ENCODE measurements around the gene CGB2.

The CGB2 gene

DNA sequence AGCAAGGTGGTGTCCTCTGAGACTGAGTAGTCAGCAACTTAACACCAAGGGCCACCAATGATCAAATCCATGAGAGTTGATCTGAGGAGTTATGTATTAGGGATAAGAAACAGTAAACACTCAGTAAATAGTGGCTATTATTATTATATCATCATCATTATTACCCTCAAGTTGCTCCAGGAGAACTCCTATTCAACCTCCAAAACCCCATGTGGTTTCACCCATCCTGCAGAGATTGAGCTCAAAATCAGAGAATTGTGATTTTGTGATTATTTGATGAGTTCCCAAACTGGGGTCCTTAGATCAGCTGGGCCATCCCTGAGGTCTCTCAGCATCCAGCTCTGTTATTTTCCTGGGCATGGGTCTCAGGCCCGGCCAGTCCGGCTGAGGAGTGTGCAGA is 29.3 kb downstream of the CGB2 start:
- no peak for TF ChIP-seq TCF12 (IDR thresholded peaks at IDR 0.05; ENCODE audit: low read depth)
- no peak for TF ChIP-seq EGR1 (IDR thresholded peaks at IDR 0.05)
- TF ChIP-seq, protein P1, sequence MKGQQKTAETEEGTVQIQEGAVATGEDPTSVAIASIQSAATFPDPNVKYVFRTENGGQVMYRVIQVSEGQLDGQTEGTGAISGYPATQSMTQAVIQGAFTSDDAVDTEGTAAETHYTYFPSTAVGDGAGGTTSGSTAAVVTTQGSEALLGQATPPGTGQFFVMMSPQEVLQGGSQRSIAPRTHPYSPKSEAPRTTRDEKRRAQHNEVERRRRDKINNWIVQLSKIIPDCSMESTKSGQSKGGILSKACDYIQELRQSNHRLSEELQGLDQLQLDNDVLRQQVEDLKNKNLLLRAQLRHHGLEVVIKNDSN (IDR thresholded peaks at IDR 0.05): no peak
- TF ChIP-seq MAX (IDR thresholded peaks at IDR 0.05): no peak

DNA sequence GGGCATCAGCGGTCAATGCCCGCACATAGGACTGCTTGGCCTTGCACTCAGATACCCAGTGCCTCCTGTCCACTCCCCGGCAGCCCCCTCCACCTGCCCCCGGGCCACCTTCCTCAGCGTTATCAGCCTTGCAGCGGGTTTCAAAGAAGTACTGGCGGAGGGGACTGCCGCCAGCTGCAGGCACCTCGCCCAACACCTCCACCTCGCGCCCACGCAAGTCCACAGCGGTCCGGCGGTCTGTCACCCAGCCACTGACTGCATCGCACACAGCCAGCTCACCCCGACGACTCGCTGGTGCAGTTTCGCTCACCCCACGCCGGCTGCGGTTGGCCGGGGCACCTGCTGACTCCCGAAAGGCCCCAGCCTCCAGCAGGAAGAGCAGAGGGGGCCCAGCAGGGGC is 29.8 kb downstream of the CGB2 start:
- TF ChIP-seq CREB1 (IDR thresholded peaks at IDR 0.05; ENCODE audit: low read depth) (no peak), FOXM1 (IDR thresholded peaks at IDR 0.05; ENCODE audit: borderline replicate concordance, low read depth) (no peak), TEAD4 (IDR thresholded peaks at IDR 0.05) (no peak), TAF1 (IDR thresholded peaks at IDR 0.05; ENCODE audit: low read depth) (no peak)

DNA sequence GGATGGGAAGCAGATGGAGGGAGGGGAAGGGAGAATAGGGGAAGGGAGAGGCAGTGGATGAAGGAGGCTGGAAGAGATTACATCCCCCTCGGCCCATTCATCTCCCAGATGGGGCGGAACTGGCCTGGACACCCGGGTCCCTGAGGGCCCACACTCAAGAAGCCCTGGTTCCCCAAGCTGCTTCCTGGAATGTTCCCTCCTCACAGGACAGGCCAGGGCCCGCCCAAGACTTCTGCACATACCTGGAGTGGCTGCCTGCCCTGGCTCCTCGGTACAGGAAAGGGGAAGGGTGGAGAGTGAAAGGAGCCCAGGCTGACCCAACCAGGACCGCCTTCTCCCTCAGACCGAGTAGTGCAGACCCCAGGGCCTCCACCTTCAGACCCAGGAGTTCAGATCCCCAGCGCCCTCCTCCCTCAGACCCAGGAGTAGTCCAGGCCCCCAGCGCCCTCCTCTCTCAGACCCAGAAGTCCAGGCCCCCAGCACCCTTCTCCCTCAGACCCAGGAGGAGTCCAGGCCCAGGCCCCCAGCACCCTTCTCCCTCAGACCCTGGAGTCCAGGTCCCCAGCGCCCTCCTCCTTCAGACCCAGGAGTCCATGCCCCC is 32.4 kb downstream of the CGB2 start:
- TF ChIP-seq YY1 (IDR thresholded peaks at IDR 0.05; ENCODE audit: low read depth): no peak
- no peak for TF ChIP-seq FOXM1 (IDR thresholded peaks at IDR 0.05; ENCODE audit: borderline replicate concordance, low read depth)
- no peak for TF ChIP-seq ZBTB7A (IDR thresholded peaks at IDR 0.05; ENCODE audit: low read depth)
- TF ChIP-seq, protein P2, sequence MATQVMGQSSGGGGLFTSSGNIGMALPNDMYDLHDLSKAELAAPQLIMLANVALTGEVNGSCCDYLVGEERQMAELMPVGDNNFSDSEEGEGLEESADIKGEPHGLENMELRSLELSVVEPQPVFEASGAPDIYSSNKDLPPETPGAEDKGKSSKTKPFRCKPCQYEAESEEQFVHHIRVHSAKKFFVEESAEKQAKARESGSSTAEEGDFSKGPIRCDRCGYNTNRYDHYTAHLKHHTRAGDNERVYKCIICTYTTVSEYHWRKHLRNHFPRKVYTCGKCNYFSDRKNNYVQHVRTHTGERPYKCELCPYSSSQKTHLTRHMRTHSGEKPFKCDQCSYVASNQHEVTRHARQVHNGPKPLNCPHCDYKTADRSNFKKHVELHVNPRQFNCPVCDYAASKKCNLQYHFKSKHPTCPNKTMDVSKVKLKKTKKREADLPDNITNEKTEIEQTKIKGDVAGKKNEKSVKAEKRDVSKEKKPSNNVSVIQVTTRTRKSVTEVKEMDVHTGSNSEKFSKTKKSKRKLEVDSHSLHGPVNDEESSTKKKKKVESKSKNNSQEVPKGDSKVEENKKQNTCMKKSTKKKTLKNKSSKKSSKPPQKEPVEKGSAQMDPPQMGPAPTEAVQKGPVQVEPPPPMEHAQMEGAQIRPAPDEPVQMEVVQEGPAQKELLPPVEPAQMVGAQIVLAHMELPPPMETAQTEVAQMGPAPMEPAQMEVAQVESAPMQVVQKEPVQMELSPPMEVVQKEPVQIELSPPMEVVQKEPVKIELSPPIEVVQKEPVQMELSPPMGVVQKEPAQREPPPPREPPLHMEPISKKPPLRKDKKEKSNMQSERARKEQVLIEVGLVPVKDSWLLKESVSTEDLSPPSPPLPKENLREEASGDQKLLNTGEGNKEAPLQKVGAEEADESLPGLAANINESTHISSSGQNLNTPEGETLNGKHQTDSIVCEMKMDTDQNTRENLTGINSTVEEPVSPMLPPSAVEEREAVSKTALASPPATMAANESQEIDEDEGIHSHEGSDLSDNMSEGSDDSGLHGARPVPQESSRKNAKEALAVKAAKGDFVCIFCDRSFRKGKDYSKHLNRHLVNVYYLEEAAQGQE (IDR thresholded peaks at IDR 0.05; ENCODE audit: low read depth): no peak
- TF ChIP-seq EP300 (IDR thresholded peaks at IDR 0.05; ENCODE audit: borderline replicate concordance): no peak
- no peak for TF ChIP-seq EGR1 (IDR thresholded peaks at IDR 0.05)
- no peak for TF ChIP-seq CREB1 (IDR thresholded peaks at IDR 0.05; ENCODE audit: low read depth)
- TF ChIP-seq TAF1 (IDR thresholded peaks at IDR 0.05; ENCODE audit: low read depth): no peak
- TF ChIP-seq MAX (IDR thresholded peaks at IDR 0.05): no peak
- TF ChIP-seq RAD21 (IDR thresholded peaks at IDR 0.05; ENCODE audit: low read depth): no peak
- TF ChIP-seq TCF12 (IDR thresholded peaks at IDR 0.05; ENCODE audit: low read depth): no peak
- TF ChIP-seq, protein P1 (IDR thresholded peaks at IDR 0.05): no peak
- no peak for TF ChIP-seq NFIC (IDR thresholded peaks at IDR 0.05)
- no peak for TF ChIP-seq TEAD4 (IDR thresholded peaks at IDR 0.05)
- TF ChIP-seq CEBPB (IDR thresholded peaks at IDR 0.05): no peak

DNA sequence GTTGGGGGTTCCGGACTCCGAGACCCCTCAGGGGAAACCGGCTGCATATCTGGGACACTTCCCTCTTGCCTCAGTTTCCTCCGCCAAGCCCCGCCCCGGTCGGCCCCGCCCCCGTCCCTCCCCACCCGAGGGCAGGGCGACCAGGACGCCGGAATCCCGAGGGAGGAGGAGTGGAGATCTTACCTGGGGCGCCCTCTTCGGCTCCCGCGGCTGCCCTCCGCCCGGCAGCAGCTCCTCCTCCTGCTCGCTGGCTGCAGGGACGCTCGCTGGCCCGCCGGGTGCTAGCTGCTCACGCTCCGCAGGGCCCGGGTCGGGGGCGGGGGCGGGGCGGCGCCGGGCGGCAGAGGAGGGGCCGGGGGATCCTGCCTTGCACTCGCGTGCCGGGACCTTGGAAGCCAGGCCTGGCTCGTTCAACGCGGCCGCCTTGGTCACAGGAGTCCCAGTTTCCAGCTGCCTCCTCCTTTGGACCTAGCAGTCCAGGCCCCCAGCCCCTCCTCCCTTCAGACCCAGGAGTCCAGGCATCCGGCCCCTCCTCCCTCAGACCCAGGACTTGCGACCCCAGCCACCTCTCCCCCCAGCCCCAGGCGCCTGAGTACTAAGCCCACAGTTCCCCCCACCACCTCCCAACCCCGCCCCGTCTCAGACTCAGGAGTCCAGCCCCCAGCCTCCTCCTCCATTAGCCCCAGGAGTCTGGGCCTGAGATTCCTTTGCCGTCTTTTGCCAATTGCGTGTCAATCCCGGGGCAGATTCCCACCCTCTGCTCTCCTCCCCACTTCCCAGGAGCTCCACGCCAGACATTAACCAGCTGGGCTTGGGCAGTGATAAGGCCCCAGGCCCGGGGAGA is 33.3 kb downstream of the CGB2 start, which contains the start of gene NTF4:
TSS of gene NTF4 (minus strand) at position 51 of the 844 bp plus-strand sequence. CDS start 2,821 bp downstream, outside the sequence.
- TF ChIP-seq MAX (IDR thresholded peaks at IDR 0.05): 0 out of 2 replicates have a peak, but pooled peaks have one; percentile 17
- TF ChIP-seq, protein P1 (IDR thresholded peaks at IDR 0.05): no peak

DNA sequence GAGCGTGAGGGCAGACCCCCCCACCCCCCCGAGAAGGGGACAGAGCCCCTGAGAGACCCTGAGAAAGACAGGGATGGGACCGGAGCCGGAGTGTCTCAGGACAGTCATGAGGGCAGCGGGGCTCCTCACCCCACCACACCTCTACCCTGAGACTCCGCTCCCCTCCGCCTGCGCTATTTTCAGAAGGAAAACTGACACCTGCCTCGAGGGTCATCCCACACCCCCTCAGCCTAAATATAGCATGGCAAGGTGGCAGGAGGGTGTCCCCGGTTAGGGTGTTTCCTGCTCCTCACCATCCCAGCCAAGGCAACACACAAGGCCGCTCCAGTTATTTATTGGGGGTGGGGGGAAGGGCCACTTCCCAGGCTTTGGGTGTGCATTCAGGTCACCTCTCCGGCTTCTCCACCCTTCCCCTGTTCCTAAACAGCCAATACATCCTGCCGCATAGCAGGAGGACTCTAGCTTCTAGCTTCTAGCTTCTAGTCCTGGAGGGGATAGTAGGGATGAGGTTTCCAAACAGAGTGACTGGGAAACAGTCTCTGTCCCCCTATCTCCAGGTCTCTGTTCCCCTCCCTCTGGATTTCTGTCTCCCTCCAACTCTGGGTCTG is 34.3 kb downstream of the CGB2 start:
- TF ChIP-seq CEBPB (IDR thresholded peaks at IDR 0.05): no peak
- no peak for TF ChIP-seq YY1 (IDR thresholded peaks at IDR 0.05; ENCODE audit: low read depth)
- TF ChIP-seq, protein P2 (IDR thresholded peaks at IDR 0.05; ENCODE audit: low read depth): no peak
- TF ChIP-seq ZBTB7A (IDR thresholded peaks at IDR 0.05; ENCODE audit: low read depth): 0 out of 2 replicates have a peak, but pooled peaks have one; percentile 11
